Activated naive CD4-positive, alpha-beta T cell treated with anti-CD3 and anti-CD28 coated beads, Interleukin-2, amount 50 U/mL, for 24 hours (primary cell): ENCODE data around the gene GMFB.
"Not testable (repeated sequence)": the region's sequence is repeated elsewhere in the genome, so short reads cannot be mapped to it uniquely, and the experiment has no call there.

Experiments used
- H3K27ac Mint-ChIP-seq: one replicate; pipeline ENCODE4 v1.8.0; 2021; ENCODE audit warnings: mild to moderate bottlenecking, mixed read lengths
- H3K27me3 Mint-ChIP-seq: one replicate; pipeline ENCODE4 v1.8.0; 2021; ENCODE audit warnings: mixed read lengths
- H3K36me3 Mint-ChIP-seq: one replicate; pipeline ENCODE4 v1.8.0; 2021; ENCODE audit warnings: mixed read lengths
- H3K4me1 Mint-ChIP-seq: one replicate; pipeline ENCODE4 v1.8.0; 2021; ENCODE audit warnings: mixed read lengths
- H3K4me3 Mint-ChIP-seq: one replicate; pipeline ENCODE4 v1.8.0; 2021; ENCODE audit warnings: mild to moderate bottlenecking, mixed read lengths
- H3K9me3 Mint-ChIP-seq: one replicate; pipeline ENCODE4 v1.8.0; 2021; ENCODE audit warnings: mixed read lengths

GMFB gene

GRCh38 chr14:54455363-54455762 lies 33.4 kb downstream of the GMFB start:
- Mint-ChIP-seq H3K36me3 (peaks cover 6% of the 10 kb centered on the region), H3K4me1 (no peaks in the 10 kb centered on the region), H3K9me3 (no peaks in the 10 kb centered on the region), H3K27ac (no peak overlapping the region), H3K4me3 (no peak overlapping the region), H3K27me3 (no peaks in the 10 kb centered on the region)

- not testable (repeated sequence) for H3K9me3 Mint-ChIP-seq, H3K4me3 Mint-ChIP-seq, H3K27ac Mint-ChIP-seq, H3K4me1 Mint-ChIP-seq, H3K36me3 Mint-ChIP-seq, H3K27me3 Mint-ChIP-seq
Observed at GRCh38 chr14:54453990-54454389, 34.8 kb downstream of the GMFB start.

GRCh38 chr14:54453252-54453651 lies 35.5 kb downstream of the GMFB start:
- Mint-ChIP-seq H3K27ac (no peak overlapping the region), H3K4me1 (no peaks in the 10 kb centered on the region), H3K36me3 (no peaks in the 10 kb centered on the region), H3K27me3 (no peaks in the 10 kb centered on the region), H3K9me3 (no peaks in the 10 kb centered on the region), H3K4me3 (no peak overlapping the region)

- Mint-ChIP-seq H3K27me3 (no peaks in the 10 kb centered on the region), H3K36me3 (no peaks in the 10 kb centered on the region), H3K4me3 (no peak overlapping the region), H3K4me1 (no peaks in the 10 kb centered on the region), H3K27ac (no peak overlapping the region), H3K9me3 (no peaks in the 10 kb centered on the region)
Observed at GRCh38 chr14:54451961-54452360, 36.8 kb downstream of the GMFB start.

GRCh38 chr14:54451121-54451601 lies 37.6 kb downstream of the GMFB start:
- H3K4me3 Mint-ChIP-seq: no peak overlapping the region
- no peaks in the 10 kb centered on the region for H3K27me3 Mint-ChIP-seq
- no peaks in the 10 kb centered on the region for H3K36me3 Mint-ChIP-seq
- H3K4me1 Mint-ChIP-seq: no peaks in the 10 kb centered on the region
- H3K9me3 Mint-ChIP-seq: no peaks in the 10 kb centered on the region
- H3K27ac Mint-ChIP-seq: no peak overlapping the region

GRCh38 chr14:54450535-54450934 lies 38.2 kb downstream of the GMFB start:
- no peaks in the 10 kb centered on the region for H3K4me1 Mint-ChIP-seq
- H3K27ac Mint-ChIP-seq: no peak overlapping the region
- no peaks in the 10 kb centered on the region for H3K27me3 Mint-ChIP-seq
- no peak overlapping the region for H3K4me3 Mint-ChIP-seq
- H3K36me3 Mint-ChIP-seq: no peaks in the 10 kb centered on the region
- no peaks in the 10 kb centered on the region for H3K9me3 Mint-ChIP-seq

GRCh38 chr14:54447231-54447692 lies 41.5 kb downstream of the GMFB start:
- Mint-ChIP-seq H3K27ac (no peak overlapping the region), H3K36me3 (no peaks in the 10 kb centered on the region), H3K9me3 (no peaks in the 10 kb centered on the region), H3K27me3 (no peaks in the 10 kb centered on the region), H3K4me3 (no peak overlapping the region), H3K4me1 (peaks cover under 1% of the 10 kb centered on the region)

GRCh38 chr14:54446161-54446693 lies 42.6 kb downstream of the GMFB start:
- H3K4me1 Mint-ChIP-seq: peaks cover 10% of the 10 kb centered on the region
- H3K27ac Mint-ChIP-seq: no peak overlapping the region
- H3K9me3 Mint-ChIP-seq: no peaks in the 10 kb centered on the region
- H3K27me3 Mint-ChIP-seq: no peaks in the 10 kb centered on the region
- no peaks in the 10 kb centered on the region for H3K36me3 Mint-ChIP-seq
- H3K4me3 Mint-ChIP-seq: no peak overlapping the region

- H3K4me3 Mint-ChIP-seq: no peak overlapping the region
- H3K27me3 Mint-ChIP-seq: no peaks in the 10 kb centered on the region
- no peaks in the 10 kb centered on the region for H3K36me3 Mint-ChIP-seq
- H3K9me3 Mint-ChIP-seq: no peaks in the 10 kb centered on the region
- H3K27ac Mint-ChIP-seq: no peak overlapping the region
- peaks cover 20% of the 10 kb centered on the region for H3K4me1 Mint-ChIP-seq
Observed at GRCh38 chr14:54444681-54445080, 44.1 kb downstream of the GMFB start.

- Mint-ChIP-seq H3K27me3 (no peaks in the 10 kb centered on the region), H3K36me3 (no peaks in the 10 kb centered on the region), H3K4me3 (no peak overlapping the region), H3K9me3 (no peaks in the 10 kb centered on the region), H3K27ac (no peak overlapping the region), H3K4me1 (peaks cover 26% of the 10 kb centered on the region)
Observed at GRCh38 chr14:54443981-54444380, 44.8 kb downstream of the GMFB start.

- not testable (repeated sequence) for H3K36me3 Mint-ChIP-seq, H3K27ac Mint-ChIP-seq, H3K27me3 Mint-ChIP-seq, H3K9me3 Mint-ChIP-seq, H3K4me3 Mint-ChIP-seq
- H3K4me1 Mint-ChIP-seq: peaks cover 36% of the 10 kb centered on the region
Observed at GRCh38 chr14:54442961-54443360, 45.8 kb downstream of the GMFB start.

- Mint-ChIP-seq H3K27ac (peak within 1 kb of the TSS; percentile 91), H3K27me3 (no peaks in the 10 kb centered on the region), H3K36me3 (peaks cover 3% of the 10 kb centered on the region), H3K9me3 (no peaks in the 10 kb centered on the region), H3K4me1 (peaks cover 54% of the 10 kb centered on the region), H3K4me3 (peak within 1 kb of the TSS; percentile 94)
Observed at GRCh38 chr14:54440873-54441868, 47.6 kb downstream of the GMFB start, which contains the start of gene CNIH1. TSS of gene CNIH1 (minus strand) at chr14:54441374. CDS start at chr14:54441327, 47 bp downstream.

GRCh38 chr14:54440476-54440872 lies 48.3 kb downstream of the GMFB start:
- Mint-ChIP-seq H3K4me1 (peaks cover 60% of the 10 kb centered on the region), H3K27me3 (no peaks in the 10 kb centered on the region), H3K36me3 (peaks cover 6% of the 10 kb centered on the region), H3K9me3 (no peaks in the 10 kb centered on the region), H3K27ac (peak overlapping the region; percentile 68), H3K4me3 (peak overlapping the region; percentile 94)

- peaks cover 65% of the 10 kb centered on the region for H3K4me1 Mint-ChIP-seq
- H3K4me3 Mint-ChIP-seq: peak overlapping the region; percentile 94
- H3K9me3 Mint-ChIP-seq: no peaks in the 10 kb centered on the region
- H3K36me3 Mint-ChIP-seq: peaks cover 8% of the 10 kb centered on the region
- peak overlapping the region; percentile 68 for H3K27ac Mint-ChIP-seq
- H3K27me3 Mint-ChIP-seq: no peaks in the 10 kb centered on the region
Observed at GRCh38 chr14:54440037-54440436, 48.7 kb downstream of the GMFB start.

- Mint-ChIP-seq H3K4me1 (peaks cover 78% of the 10 kb centered on the region), H3K27ac (no peak overlapping the region), H3K9me3 (no peaks in the 10 kb centered on the region), H3K36me3 (peaks cover 13% of the 10 kb centered on the region), H3K27me3 (no peaks in the 10 kb centered on the region), H3K4me3 (no peak overlapping the region)
Observed at GRCh38 chr14:54438703-54439102, 50.1 kb downstream of the GMFB start.

GRCh38 chr14:54437954-54438353 lies 50.8 kb downstream of the GMFB start:
- Mint-ChIP-seq H3K4me1 (peaks cover 85% of the 10 kb centered on the region), H3K4me3 (peak overlapping the region; percentile 7), H3K36me3 (peaks cover 14% of the 10 kb centered on the region)
- H3K27me3 Mint-ChIP-seq, H3K9me3 Mint-ChIP-seq, H3K27ac Mint-ChIP-seq: not testable (repeated sequence)
